Head of caudate nucleus (tissue), 42 donors: ENCODE results near the gene TMEM97.

ENCODE experiments used
- DNase-seq, 42 donors: peaks; one replicate each; pipeline versions ENCODE4 v3.0.0 to v3.0.0-alpha.2; 2020 to 2021; ENCODE audit warnings: mixed read lengths in 7 of 42
- intact Hi-C: fragments of 100-400 bp; cut with DNase I; formaldehyde crosslinking; loops from one replicate; pipeline ENCODE4 v1.15.0; 2022

TMEM97 gene

GRCh38 chr17:28350271-28350670 lies 31.3 kb downstream of the TMEM97 start:
- no peak for DNase-seq
- intact Hi-C loops = no loop called here

- intact Hi-C loops = loop anchor here (1.0 to 2.0 kb wide), 2 partner anchors 22 to 38 kb away; partner anchors contain the start of genes IFT20, TMEM97 and TNFAIP1
- DNase-seq = peak; percentile 88 to 99 (median 96)
Observed at GRCh38 chr17:28357061-28357900, 38.3 kb downstream of the TMEM97 start, which contains the start of gene POLDIP2. POLDIP2 (minus strand) TSS chr17:28357527; CDS start chr17:28357448, 79 bp downstream.

- intact Hi-C loops = loop anchor here (1.0 to 2.0 kb wide), 2 partner anchors 23 to 39 kb away; partner anchors contain the start of genes IFT20, TMEM97 and TNFAIP1
- DNase-seq = no peak
Observed at GRCh38 chr17:28357901-28358197, 38.8 kb downstream of the TMEM97 start.

GRCh38 chr17:28363186-28363585 lies 44.2 kb downstream of the TMEM97 start:
- DNase-seq = no peak
- intact Hi-C loops = no loop called here

- DNase-seq = no peak
Observed at GRCh38 chr17:28363776-28364650, 45.0 kb downstream of the TMEM97 start.

GRCh38 chr17:28364665-28365363 lies 45.8 kb downstream of the TMEM97 start, which contains the start of gene SEBOX:
SEBOX (minus strand) TSS chr17:28365199; CDS start chr17:28365151, 48 bp downstream.
- intact Hi-C loops = no loop called here
- DNase-seq = no peak

More at GRCh38 chr17:28363776-28364650, 45.0 kb downstream of the TMEM97 start:
- intact Hi-C loops = no loop called here

- DNase-seq = no peak
- intact Hi-C loops = no loop called here
Observed at GRCh38 chr17:28365487-28365886, 46.5 kb downstream of the TMEM97 start.

- DNase-seq = no peak
Observed at GRCh38 chr17:28366605-28367004, 47.6 kb downstream of the TMEM97 start.

GRCh38 chr17:28367641-28368305 lies 48.8 kb downstream of the TMEM97 start:
- DNase-seq = no peak
- intact Hi-C loops = no loop called here

More at GRCh38 chr17:28366605-28367004, 47.6 kb downstream of the TMEM97 start:
- intact Hi-C loops = no loop called here

GRCh38 chr17:28368306-28368831 lies 49.4 kb downstream of the TMEM97 start:
- intact Hi-C loops = no loop called here
- no peak for DNase-seq

GRCh38 chr17:28368915-28369683 lies 50.1 kb downstream of the TMEM97 start:
- DNase-seq = no peak
- intact Hi-C loops = no loop called here

- DNase-seq = no peak
- intact Hi-C loops = no loop called here
Observed at GRCh38 chr17:28369684-28370034, 50.7 kb downstream of the TMEM97 start.

GRCh38 chr17:28370035-28370743 lies 51.2 kb downstream of the TMEM97 start, which contains the start of gene VTN:
VTN (minus strand) TSS chr17:28370307; CDS start chr17:28370203, 104 bp downstream.
- DNase-seq = no peak
- intact Hi-C loops = no loop called here

GRCh38 chr17:28370744-28371103 lies 51.7 kb downstream of the TMEM97 start:
- no peak for DNase-seq
- intact Hi-C loops = no loop called here

- DNase-seq = peak; percentile 71 to 95 (median 89)
- intact Hi-C loops = no loop called here
Observed at GRCh38 chr17:28371245-28372202, 52.5 kb downstream of the TMEM97 start, which contains the start of gene SARM1. SARM1 (plus strand) TSS chr17:28371694; CDS start chr17:28372033, 339 bp downstream.
